Stromal cell of bone marrow (primary cell): ENCODE measurements around the gene CARD19.
"Not testable (repeated sequence)": the region's sequence is repeated elsewhere in the genome, so short reads cannot be mapped to it uniquely, and the experiment has no call there.

ENCODE experiments used
- DNase-seq: peaks from one replicate; pipeline ENCODE4 v3.0.0-alpha.2; 2012; ENCODE audit warnings: low read depth

The CARD19 gene

DNA sequence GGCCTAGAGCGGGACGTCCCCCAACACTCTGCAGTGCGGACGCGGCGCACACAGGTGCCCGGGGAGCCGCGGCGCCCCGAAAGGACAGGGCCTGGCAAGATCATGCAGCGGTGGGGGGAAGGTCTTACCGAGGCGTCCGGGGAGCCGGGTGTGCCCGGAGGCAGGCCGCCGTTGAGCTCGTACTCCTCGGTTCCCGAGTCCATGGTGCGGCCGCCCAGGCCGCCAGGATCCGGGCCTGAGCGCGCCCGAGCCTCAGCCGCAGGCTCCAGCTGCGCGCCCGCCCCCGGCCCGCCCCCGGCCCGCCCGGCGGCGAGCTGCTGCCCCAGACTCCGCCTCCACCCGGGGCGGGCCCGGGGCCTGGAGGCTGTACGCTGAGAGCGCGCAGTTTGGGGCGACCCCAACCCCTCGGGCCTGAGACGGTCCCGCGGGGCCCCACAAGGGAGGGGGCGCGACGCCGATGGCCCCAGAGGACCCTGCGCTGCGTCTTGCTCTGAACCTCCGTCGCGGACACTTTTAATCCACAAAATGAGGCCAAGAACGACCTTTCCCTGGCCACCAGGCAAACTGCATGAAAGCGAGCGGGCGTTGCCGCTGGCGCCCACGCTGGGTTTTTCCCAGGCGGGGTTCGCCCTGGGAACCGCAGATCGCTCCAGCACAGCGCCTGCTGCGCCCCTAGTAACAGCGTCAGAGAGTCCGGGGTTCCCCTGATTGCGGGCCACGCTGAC is 38.2 kb downstream of the CARD19 start, which contains the start of gene NINJ1:
TSS of gene NINJ1 (minus strand) at position 237 of the 725 bp plus-strand sequence. CDS start at position 203, 34 bp downstream.
- DNase-seq = peak; percentile 47

DNA sequence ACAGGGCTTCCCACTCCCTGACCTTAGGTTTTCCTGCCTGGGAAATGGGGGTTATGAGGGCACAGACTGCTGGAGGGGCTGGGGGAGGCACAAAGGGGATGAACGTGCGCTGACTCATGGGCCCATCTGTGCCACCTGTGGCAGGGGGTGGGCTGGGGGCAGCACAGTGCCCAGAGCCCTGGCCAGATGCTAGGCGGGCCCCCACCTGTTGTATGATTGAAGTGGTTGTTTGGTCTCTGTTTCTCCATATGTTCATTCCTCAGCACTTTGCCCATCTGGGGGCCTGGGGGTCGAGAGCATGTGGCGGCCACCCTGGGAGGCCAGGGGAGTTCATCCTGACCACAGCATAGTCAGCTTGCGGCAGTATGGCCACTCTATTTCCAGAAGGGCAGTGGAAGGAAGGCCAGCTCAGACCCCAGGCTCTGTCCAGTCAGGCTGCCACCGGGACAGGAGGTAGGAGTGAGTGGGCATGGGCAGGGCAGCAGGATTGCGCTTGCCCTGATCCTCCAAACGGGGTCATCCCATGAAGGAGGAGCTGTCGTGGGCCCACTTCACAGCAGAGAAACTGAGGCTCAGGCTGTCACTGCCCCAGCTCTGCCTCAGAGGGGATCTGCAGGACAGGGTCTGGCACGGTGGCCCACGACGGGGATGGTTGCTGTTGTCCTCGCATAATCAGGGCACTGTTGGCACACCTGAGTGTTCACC is 38.9 kb downstream of the CARD19 start:
- DNase-seq = no peak

DNA sequence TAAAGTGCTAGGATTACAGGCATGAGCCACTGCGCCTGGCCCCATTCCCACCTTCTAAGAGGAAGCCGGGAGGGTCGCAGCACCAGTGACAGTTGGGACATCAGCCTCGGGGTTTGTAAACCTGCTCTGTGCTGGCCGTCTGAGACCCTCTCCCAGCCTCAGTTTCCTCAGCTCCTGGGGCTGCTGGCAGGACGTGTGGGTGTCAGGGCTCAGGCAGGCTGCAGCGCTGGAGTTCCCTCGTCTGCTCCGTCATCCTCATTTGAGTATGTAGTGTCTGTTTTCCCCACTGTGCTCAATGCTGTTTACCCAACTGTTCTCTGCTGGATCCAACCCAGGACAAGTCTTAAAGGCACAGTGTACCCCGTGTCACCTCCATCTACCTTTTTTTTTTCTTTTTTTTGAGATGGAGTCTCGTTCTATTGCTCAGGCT is 40.0 kb downstream of the CARD19 start:
- no peak for DNase-seq

DNA sequence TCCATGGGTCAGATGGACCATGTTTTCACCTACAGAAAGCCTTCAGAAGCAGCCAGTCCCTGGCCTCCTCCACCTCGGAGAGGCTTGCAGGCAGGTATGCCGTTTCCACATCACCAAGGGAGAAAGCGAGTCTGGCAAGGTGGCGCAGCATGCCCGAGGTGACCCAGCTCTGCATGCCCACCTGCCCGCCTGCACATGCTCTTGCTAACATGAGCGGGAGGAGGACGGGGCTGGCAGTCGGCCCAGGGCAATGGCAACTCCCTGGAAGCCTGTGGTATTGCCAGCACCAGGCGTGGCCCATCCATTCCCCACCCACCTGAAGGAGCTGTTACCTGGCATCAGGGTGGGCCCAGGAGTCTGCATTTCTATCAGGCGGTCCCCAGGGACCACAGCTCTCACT is 41.3 kb downstream of the CARD19 start:
- DNase-seq = no peak

DNA sequence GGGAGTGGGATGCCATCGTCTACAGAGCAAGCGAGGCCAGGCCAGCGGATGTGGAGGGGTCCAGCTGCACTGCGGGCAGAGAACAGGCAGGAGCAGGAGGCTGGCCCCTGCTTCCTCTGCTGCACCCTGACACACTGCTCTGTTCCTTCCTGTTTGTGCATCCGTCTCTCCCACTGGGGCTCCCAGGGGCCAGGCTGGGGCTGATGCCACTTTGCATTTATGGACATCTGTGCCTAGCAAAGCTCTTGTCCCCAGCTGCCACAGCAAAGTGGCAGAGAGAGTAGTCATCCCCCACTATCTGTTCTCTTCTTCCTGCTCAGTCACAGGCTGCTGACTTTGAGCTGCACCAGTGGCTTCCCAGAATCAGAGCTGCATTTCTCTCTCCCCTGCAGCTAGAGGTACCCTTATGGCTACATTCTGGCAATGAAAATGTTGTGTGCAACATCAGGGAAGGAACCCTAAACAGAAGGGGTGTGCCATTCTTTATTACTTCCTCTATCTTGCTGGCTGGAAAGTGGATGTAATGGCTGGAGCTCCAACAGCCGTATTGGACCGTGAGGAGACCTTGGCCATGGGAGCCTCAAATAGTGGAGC is 42.3 kb downstream of the CARD19 start:
- no peak for DNase-seq

DNA sequence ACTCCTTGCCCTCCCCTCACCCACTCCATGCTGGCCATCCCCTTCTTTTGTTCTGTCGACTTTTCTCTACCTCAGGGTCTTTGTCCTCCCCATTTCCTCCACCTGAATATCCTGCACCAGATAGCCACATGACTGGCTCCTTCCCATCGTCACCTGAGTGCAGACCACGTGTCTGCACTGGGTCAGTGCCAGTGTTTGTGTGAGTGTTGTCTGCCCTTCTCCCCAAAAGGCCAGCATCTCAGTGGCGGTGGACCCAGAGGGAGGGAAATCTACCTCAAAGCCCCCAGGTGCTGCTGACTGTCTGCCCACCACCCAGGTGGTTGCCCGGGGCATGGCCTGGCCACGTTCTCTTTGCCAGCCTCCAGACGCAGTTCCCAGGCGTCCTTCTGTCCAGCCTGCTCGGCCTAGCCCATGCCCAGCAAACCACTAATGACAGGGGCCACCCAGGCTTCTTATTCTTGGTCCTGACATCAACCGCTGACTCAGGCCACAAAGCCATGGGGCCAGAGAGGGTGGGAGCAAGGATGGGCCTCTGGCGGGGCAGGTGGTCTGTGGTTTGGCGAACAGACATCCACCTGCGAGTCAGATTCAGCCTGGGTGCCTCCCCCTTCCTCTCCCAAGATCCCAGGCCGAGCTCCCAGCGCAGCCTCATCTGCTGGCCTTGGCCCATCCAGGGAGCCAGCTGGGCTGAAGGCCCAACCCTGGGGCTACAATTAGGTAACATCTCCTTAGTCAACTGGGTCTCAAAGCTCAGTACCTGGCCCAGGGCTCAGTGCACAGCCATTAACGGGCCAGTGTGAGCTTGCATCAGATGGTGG is 43.6 kb downstream of the CARD19 start:
- no peak for DNase-seq

DNA sequence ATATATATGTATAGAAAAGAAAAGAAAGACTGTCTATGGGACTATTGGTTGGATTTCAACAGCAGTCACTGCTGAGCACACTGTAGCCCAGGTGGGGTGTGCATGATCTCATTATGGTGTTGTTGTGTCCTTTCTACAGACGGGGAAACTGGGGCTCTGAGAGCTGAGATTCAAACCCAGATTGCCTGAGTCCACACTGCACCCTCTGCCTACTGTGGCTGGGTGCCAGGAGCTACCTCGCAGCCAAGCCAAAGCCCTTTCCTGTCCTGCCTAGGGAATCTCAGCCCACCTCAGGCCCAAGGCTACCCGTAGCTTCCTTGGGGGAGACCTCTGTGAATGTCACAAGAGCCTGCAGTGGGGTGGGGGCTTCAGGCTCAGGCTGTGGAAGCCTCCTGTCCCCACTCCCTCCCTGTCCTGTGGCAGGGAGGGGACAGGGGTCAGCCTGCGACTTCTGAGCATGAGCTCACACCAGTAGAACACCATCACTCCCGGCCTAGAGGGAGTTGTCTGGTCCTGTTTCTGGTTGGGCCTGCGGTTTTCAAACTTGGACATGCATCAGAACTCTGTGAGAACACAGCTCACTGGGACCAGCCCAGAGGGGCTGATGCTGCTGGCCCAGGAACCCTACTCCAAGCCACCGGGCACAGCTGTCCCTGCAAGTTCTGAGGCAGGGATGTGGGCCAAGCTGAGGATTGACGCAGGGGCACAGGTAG is 45.9 kb downstream of the CARD19 start:
- DNase-seq = no peak

DNA sequence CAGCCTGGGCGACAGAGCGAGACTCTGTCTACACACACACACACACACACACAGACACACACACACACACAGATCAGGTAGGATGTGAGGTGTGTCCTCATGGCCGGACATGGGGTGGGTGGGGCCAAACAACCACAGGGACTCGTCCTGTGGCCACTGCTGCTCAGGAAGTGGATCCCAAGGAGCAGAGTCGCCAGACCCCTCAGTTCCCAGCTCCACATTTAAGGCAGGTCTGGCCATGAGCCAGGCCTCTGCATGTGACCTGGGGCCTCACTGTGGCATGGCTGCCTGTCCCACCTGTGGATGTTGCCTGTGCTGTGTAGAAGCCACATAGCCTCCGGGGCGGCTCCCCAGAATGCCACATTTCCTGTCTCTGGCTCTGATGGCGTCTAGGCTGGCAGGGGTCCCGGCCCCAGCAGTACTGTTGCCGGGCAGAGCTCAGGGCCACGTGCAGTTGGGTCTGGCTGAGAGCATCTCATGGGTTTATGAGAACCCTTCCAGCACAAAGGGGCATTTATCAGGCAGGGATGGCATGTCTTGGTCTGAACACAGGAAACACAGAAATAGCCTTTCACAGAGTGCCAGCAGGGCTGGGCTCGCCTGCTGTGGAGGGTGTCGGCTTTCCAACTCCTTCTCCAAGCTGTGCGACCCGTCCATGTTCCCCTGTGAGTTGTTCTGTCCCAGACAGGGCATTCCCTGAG is 48.0 kb downstream of the CARD19 start:
- no peak for DNase-seq

DNA sequence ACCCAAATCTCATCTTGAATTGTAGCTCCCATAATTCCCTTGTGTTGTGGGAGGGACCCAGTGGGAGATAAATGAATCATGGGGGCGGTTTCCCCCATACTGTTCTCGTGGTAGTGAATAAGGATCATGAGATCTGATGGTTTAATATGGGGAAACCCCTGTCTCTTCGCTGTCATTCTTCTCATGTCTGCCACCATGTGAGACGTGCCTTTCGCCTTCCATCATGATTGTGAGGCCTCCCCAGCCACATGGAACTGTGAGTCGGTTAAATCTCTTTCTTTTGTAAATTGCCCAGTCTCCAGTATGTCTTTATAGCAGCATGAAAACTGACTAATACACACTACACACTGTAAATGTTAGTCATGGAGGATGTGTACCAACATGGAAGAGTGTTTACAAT is 50.7 kb downstream of the CARD19 start:
- DNase-seq = not testable (repeated sequence)

DNA sequence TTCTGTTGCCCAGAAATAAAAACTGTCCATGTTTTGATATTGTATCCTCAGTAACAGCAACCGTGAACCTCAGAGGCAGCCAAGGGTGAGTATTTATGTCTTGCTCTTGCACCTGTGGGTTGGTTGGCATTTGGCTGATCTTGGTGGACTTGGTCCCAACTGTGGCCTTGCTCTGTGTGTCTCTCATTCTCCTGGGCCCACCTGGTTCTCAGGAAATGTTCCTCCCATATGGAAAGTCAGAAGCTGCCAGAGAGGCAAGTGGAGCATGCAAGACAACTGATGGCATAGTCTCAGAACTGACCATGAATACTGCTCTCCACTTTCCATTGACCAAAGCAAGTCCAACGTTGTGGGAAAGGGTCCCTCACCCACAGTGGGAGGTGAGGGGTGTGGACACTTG is 51.6 kb downstream of the CARD19 start:
- no peak for DNase-seq

DNA sequence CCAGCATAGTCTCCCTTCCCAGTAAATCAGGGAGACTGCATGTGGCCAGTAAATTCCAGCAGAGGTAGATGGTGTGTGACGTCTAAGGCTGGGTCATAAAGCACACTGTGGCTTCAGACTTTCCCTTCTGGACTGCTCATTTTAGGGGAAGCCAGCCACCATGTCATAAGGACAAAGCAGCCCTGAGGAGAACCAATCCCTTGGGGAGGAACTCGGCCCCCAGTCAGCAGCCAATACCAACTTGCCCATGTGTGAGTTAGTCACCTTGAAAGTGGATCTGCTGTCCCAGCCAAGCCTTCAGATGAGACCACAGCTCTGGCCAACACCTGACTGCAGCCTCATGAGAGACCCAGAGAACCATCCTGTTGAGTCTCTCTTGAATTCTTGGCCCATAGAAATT is 52.7 kb downstream of the CARD19 start:
- DNase-seq = no peak

DNA sequence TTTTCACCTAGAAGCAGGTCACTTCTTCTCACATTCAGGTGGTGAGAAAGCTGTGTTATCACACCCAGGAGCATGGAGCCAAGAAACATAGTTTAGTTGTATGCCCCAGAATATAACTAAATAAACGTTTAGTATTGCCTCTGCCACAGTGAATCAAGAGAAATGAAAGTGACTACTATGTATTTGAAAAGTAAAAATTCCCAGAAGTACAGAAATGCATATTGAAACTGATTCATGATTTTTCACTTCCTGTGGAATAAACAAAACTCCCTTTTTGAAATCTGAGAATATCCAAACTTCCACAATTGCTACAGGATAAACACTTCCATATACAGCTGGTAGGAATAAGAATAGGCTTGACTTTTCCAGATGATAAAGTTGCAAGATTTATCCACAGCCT is 53.3 kb downstream of the CARD19 start:
- DNase-seq = no peak

DNA sequence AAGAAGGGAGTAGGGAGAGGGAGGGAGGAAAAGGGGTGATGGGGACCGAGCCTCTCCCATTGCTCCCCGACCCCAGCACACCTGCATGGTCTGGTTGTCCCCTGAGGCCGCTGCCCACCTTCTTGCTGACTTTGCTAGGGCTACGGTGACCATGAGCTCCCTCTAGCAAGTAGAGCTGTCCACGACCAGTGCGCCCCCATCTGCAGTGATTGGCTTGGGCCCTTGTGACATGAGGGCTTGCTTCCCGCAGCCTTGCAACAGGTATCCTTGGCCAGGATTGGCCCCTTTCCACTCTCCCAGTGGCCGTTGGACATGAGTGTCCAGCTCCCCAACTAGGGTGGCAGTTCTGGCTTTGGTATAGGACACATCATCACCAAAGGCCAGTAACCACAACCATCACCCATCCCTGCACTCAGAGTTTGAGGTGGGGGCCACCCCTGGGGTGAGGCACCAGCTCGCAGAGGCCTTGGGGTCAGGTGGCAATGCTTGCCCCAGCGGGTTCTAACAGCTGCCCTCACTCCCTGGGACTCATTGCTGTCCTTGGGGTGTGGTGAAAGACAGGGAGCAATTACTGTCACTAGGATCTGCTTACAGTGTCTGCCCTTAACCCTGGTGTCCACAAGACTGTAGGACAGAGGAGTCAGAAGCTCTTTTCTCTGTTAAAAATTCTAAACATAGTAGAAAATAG is 55.2 kb downstream of the CARD19 start:
- DNase-seq = no peak

DNA sequence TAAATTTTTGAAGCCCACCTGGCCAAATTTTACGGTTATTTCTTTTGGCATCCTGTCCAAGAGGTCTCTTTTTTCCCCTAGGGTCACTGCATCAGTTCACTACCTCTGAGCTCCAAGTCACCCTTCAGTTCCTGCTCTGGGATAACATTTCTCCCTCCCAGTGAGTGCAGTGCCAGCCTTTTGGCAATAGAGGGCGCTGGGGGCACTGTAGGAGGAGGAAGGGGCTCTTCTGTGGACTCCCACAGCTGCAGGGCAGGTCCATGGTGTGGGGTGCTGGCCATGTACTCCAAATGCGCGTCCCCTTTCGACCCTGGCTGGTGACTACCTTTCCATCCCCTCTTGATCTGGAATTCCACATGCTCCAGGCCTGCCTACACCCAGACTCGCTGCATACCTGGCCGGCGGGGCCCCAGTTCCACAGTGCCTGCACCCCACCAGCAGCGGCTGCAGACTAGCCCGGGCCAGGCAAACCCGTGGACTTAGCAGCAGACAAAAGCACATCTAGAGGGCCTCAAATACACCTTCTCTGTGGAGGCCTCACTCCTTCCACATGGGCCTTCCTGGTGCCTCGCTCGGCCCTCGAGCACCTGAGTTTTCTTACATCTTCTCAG is 58.4 kb downstream of the CARD19 start:
- no peak for DNase-seq

DNA sequence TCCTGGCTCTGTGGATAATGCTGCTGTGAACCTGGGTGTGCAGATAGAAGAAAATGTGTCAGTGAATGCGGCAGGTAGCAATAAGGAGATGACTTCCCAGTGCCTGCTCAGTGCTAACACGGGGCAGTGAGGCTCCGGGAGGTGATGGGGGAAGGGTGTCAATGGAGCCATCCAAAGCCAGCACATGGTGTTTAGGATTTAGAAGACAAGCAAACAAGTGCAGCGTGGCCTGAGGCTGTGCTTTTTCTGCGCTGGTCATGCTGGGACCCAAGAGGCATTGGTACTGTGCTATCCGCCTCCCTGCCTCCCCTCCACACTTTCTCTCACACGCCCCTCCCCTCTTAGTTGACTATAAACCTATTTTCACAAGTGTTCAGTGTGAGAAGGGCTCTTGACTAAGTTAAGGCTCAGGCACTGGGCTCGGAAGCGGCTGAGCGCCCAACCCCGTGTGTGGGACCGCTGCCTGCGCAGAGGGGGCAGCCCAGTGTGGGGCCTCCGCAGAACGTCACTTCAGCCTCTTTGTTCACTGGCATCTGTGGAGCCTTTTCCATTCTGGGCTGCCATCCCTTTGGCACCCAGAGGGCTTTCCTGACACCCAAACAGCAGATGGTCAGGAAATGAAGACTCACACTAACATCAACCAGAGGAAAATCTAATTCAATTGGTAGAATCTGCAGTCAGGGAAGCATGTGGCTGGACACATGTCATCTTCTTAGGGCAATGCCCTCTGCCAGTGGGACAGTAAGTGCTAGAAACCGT is 59.9 kb downstream of the CARD19 start:
- no peak for DNase-seq

DNA sequence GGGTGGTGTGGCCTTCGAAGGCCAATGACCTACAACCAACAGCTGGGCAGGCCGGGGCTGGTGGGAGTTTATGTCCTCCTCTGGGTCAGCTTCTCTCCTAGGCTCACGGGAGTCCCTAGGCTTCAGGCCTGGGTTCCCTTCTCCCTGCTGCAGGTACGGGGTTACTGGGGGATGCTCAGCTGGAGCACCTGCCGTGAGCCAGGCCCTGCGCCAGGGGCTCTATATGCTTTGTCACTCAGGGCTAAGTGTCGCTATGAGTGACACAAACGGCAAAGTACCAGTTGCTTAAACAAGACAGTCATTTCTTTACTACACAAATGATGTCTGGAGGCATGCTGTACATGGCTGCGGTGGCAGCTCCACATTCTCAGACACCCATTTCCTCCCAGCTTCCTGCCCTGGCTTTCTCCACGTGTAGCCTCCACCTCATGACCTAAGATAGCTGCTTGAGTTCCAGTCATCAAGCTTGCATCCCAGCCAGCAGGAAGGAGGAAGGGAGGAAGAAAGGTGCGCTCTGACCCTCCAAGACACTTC is 60.5 kb downstream of the CARD19 start:
- no peak for DNase-seq

DNA sequence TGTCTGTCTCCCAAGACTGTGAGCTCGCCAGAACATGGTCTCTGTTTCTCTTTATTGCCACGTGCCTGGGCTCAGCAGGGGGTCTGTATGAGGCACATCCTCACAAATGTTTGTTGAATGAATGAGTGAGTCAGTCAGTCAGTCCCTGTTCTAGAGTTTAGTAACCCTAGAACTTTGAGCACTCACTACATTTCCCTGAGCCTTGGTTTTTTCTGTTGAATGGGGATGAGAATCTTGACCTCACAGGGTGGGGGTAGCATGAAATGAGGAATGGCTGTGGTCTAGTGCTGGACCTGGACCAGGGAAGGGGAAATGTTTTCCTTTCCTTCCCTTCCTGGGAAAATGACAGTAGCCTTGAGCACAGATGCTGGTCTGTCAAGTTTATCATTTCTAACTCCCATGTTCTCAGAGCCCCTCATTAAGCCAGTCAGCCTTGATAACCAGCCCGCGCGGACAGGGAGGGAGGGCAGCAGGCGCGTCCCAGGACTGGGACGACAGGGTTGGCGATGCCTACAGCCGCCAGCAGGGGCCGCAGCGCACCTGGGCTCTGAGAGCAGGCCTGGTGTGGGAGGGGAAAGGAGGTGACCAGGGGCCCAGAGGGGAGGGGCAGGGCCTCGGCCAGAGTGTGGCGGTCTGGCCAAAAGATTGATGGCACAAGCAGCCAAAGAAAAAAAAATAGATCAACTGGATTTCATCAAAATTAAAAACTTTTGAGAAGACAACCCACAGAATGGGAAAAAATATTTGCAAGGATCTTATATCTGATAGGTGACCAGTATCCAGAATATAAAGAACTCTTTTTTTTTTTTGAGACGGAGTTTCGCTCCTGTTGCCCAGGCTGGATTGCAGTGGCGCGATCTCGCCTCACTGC is 63.8 kb downstream of the CARD19 start:
- DNase-seq = peak; percentile 50
